ENCODE measurements around the gene UTP11.
"Not testable (repeated sequence)": the region's sequence is repeated elsewhere in the genome, so short reads cannot be mapped to it uniquely, and the experiment has no call there.

Gene UTP11, protein sequence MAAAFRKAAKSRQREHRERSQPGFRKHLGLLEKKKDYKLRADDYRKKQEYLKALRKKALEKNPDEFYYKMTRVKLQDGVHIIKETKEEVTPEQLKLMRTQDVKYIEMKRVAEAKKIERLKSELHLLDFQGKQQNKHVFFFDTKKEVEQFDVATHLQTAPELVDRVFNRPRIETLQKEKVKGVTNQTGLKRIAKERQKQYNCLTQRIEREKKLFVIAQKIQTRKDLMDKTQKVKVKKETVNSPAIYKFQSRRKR

DNA sequence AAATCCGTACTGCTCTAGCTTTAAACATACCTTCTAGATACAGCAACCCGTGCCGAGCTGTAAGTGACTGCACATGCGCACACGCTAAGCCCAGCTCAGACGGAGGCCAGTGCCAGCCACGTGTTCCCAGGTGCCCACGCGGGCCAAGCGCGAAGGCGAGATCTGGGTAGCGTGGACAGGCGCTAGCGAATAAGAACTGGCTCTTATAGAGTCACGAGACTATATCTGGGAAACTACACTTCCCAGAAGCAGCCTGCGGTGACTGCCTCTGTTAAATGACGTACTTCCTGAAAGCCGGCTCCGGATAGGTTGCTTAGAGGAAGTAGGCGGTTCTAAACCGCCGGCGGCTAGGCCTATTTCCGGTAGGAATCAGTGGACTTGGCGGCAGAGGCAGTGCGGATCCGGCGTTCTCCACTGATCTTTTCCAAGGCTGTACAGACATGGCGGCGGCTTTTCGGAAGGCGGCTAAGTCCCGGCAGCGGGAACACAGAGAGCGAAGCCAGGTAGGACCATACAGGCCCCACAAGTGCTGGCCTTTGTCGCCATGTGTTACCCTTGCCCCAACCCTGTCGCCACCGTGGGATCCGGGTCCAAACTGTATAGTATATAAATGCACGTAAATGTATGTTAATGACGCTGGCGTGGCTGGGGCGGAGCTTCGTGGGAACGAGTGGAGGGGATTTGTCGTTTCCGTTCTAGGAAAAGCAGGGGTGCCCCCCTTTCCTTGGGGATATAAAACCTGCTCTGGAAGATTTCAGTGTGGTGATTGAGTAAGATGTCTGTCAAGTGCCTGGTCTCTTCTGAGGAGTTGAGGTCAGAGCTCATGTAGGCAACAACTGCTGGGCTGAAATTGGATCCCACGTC lies at the start of gene UTP11:
Gene UTP11, plus strand, starts transcription at position 372 of the 864 bp plus-strand sequence. Its CDS starts 69 bp downstream, at position 441.
- peak; percentile 93 for DNase-seq (ENCODE audit: low spot score)

DNA sequence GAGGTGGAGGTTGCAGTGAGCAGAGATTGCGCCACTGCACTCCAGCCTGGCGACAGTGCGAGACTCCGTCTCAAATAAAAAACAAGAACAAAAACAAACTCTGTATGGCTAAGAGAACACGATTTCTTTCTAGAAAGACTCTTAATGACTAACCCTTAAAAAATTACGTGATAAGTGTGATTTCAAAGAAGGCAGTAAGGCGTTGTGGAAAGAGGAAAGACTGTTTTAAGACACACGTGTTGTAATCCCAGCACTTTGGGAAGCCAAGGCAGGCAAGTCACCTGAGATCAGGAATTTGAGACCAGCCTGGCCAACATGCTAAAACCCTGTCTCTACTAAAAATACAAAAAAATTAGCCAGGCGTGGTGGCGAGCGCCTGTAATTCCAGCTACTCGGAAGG lies 48.4 kb upstream of the UTP11 start:
- not testable (repeated sequence) for DNase-seq (ENCODE audit: low spot score)

DNA sequence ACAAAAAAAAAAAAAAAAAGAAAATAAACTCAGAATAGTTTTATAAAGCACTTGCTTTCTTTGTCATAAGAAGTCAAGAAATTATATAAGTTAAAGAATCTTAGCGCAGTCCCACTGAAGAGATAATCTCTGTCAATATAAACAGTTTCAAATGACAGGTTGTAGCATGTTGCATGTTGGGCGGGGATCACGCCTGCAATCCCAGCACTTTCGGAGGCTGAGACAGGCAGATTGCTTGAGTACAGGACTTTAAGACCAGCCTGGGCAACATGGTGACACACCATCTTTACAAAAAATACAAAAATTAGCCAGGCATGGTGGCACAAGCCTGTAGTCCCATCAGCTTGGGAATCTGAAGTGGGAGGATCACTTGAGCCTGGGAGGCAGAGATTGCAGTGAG lies 47.2 kb upstream of the UTP11 start:
- no peak for DNase-seq (ENCODE audit: low spot score)

DNA sequence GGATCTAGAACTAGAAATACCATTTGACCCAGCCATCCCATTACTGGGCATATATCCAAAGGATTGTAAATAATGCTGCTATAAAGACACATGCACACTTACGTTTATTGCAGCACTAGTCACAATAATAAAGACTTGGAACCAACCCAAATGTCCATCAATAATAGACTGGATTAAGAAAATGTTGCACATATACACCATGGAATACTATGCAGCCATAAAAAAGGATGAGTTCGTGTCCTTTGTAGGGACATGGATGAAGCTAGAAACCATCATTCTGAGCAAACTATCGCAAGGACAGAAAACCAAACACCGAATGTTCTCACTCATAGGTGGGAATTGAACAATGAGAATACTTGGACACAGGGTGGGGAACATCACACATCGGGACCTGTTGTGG lies 38.9 kb upstream of the UTP11 start:
- not testable (repeated sequence) for DNase-seq (ENCODE audit: low spot score)

DNA sequence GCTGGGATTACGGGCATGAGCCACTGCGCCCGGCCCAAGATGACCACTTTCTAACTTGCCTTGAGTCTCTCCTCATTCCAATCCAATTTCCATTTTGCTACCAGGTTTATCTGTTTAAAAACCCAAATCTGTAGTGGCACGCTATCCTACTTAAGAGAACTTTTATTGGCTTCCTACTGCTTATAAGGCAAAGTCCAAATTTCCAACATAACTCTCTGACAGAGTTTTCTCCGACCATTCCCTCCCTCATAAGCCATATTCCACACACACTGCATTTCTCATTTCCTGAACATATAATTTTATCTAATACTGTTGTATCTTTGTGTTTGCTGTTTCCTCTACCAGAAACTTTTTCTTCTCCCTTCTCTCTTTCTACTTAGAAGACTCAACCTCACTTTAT lies 38.0 kb upstream of the UTP11 start:
- no peak for DNase-seq (ENCODE audit: low spot score)

DNA sequence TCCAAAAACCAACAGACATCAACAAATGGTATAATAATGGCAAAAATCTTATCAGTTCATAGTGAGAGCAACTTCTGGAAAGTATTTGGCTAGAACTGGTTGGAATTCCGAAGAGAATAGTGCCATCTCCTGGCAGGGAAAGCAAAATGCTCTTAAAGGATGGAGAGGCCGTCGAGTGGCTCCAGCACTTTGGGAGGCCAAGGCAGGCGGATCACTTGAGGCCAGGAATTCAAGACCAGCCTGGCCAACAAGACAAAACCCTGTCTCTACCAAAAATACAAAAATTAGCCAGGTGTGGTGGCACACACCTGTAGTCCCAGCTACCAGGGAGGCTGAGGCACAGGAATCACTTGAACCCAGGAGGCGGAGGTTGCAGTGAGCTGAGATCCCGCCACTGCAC lies 37.5 kb upstream of the UTP11 start:
- DNase-seq (ENCODE audit: low spot score), result peak; percentile 45

DNA sequence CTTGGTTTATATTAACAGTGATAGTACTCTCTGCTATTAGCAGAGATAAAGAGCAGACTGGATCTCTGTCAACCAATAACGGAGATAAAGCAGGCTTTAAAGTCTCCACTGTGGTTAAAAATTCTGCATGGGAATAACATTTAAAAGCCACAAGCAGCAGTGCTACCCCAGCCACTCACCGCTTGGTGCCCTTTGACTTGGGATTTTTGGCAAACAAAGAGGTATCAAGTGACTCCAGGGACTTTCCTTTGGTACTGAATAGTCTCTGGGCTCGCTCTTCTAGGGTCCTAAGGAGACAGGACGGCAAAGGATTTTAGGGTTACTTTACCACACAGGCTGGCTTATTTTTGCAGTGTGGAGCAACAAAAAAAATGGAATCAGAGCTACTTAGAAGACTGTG lies 34.0 kb upstream of the UTP11 start:
- no peak for DNase-seq (ENCODE audit: low spot score)

DNA sequence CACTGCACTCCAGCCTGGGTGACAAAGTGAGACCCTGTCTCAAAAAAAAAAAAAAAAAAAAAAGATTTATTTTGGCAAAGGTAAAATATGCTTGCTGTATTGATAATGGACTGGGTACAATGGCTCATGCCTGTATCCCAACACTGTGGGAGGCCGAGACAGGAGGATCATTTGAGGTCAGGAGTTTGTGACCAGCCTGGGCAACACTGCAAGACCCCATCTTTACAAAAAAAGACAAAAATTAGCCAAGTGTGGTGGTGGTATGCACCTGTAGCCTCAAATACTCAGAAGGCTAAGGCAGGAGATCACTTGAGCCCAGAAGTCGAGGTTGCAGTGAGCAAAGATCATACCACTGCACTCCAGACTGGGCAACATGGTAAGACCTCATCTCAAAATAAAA lies 29.0 kb upstream of the UTP11 start:
- DNase-seq (ENCODE audit: low spot score), result no peak

DNA sequence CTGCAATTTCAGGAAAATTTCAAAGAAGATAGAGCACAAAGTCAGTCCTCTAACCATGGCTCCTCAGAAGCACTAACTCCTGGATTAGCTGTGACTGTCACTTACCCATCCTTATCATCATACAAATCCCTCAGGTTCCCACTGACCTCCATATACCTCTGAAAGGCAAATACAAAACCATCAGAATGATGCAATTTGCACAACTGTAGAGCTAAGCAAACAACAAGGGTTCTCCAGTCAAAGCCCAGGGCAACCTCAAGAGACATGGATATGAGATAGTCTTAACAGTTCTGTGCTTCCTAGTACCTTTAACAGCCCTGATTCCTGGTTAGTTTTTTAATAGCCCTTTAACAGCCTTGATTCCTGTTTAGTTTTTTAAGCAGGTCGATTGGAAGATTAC lies 24.9 kb upstream of the UTP11 start:
- DNase-seq (ENCODE audit: low spot score), result no peak

DNA sequence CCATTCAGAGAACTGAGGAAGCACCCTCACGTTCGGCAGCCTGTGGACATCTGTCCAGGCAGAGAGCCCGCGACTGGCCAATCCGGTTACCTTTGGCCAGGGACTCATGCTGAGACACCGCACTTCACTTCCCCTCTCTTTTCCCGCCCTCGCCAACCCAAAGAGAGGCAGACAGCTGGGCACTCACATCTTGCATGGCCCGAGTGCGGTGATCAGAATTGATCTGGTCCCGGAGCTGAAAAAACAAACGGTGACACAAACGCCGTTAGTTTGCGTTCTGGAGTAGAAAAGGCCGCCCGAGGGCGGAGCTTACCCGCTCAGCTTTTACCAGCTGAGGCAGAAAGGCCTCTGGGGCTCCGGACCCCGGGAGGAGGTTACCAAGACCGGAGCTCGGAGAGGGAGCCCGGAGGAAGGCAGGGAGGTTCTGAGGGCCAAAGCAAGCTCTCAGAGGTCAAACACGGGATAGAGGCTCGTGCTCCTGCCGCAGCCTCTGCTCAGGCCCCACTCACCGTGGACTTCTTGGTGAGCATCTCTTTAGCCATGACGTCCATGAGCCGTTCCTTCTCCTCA lies 23.1 kb upstream of the UTP11 start:
- peak; percentile 51 for DNase-seq (ENCODE audit: low spot score)

DNA sequence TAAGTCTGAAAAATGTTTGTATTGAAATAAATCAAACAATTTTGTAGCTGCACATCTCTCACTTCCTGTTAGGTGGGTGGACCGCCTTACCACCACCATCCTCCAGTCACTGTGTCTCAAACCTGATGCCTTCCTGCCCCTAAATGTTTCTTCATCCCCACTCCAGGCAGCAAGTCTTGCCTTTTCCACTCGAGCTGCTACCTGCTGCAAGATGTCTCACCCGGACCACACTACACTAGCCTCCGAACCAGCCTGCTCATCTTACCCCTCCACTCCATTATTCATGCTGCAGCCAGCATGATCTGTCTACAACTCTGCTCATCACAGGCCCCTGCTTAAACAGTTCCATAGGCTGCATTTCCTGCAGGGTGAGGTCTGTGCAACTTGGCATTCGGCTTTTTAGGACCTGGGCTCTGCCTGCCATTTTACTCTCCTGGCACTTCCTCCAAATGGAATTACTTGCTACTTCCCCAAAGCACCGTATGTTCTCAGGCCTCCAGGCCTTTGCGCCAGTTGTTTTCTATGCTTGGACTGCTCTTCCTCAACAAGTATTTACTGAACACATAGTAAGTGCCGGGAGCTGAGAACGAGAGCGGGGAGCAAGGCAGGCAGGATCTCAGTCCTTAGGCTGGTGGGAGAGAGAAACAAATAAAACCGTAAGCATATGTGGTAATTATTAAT lies 17.5 kb upstream of the UTP11 start:
- DNase-seq (ENCODE audit: low spot score), result no peak

DNA sequence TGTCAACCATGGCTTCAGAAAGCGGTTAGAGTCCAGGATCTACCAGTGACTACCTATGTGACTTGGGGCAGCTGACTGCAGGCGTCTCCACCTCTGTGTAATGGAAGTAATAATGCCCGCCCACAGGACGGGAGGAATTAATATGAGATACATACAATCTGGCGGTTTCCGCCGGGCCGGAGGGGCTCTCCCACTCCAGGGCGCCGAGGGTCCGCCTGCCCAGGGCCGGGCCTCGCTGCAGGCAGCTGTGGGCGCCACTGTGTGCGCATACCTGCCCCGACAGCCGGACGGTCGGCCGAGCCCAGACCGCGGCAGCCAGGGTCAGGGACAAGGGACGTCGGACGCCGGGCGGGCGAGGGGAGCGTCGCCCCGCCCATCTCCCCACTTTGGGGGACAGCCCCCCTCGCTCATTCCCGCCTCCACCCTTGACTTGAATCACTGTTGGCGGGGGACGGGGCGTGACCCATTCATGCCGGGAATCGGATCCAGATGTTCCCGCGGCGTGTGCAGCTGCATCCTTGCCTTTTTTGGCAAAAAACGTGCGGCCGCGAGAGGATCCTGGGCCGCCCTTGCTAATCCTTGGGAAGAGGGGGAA lies 16.7 kb upstream of the UTP11 start:
- peak; percentile 80 for DNase-seq (ENCODE audit: low spot score)

DNA sequence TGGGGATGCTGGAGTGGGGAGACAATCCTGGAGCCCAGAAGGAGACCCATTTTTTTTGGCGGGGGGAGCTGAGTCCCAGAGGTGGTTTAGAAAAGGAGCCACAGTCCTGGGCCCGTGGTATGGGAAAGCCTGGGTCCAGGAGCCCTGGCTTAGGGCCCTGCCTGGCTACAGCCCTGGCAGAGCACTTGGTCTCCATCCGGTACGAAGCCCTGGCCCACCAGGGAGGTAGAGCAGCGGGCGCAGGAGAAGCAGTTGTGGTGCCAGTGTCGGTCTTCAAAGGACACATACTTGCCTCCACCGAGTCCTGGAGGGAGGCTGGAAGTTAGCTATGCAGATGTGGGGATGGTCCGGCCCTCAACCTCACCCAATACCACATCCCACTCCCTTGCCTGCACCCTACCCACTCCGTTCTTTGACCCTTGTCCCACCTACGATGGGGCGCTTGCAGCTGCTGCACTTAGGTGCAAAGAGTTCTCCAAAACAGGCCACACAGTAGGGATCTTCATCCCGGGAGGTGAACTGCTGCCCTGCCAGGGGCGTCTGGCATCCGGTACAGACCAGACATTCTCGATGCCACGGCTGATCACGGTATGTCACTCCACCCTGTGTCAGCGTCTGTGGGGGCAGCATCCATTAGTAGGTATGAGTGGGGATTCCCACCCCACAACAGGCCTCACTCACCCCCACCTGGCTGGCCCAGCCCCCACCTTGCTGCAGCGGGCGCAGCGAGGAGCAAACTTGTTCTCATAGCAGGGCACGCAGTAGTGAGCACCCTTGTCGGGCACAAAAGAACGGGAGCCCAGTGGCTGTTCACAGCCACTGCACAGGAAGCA lies 15.1 kb upstream of the UTP11 start:
- DNase-seq (ENCODE audit: low spot score), result no peak

DNA sequence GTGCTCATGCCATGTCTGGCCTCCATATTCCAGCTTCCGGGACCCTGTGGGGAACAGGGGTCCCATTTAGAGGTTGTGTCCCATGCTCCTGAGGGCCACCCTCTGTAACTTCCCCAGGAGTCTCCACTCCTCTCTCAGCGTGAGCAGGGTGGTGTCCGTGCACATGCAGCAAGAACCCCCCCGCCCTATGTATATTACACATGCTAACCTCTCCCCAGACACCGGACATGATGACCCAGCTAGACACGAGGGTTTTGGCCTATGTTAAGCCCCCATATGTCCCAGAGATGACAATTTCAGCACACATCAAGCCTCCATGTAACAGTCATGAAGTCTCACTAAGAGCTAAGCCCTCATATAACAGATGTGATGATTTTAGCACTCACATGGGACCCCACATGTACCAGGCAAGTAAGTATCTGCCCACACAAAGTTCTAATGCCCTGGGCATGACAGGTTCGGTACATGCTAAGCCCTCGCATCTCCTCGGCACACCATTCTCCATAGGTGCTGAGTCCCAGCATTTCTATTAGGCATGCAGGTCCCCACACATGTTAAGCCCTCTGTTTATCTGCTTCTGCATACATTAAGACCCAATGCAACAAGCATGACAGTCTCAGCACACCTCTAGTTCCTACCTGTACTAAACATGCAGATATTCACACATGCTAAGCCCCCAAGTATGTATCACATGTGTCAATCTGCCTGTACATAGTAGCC lies 14.3 kb upstream of the UTP11 start:
- no peak for DNase-seq (ENCODE audit: low spot score)

DNA sequence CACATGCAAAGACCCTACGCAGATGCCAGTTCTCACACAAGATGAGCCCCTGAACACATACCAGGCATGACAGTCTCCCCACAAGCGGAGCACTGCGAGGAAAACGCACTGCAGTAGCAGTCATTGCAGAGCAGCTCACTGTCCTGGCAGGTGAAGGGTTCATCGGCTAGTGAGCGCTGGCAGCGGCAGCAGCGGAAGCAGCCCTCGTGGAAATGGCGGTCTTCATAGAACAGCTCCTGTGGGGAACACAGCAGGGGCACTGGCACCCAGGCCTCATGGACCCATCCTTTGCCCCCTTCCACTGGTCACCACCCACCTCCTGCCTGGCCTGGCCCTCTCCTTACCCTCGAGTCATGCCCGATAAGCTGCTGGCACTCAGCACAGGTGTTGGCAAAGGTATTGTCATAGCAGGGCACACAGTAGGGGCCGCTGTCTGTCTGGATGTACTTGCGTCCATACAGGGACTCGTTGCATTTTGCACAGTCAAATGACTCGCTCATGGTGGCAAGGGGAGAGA lies 13.6 kb upstream of the UTP11 start:
- DNase-seq (ENCODE audit: low spot score), result no peak

DNA sequence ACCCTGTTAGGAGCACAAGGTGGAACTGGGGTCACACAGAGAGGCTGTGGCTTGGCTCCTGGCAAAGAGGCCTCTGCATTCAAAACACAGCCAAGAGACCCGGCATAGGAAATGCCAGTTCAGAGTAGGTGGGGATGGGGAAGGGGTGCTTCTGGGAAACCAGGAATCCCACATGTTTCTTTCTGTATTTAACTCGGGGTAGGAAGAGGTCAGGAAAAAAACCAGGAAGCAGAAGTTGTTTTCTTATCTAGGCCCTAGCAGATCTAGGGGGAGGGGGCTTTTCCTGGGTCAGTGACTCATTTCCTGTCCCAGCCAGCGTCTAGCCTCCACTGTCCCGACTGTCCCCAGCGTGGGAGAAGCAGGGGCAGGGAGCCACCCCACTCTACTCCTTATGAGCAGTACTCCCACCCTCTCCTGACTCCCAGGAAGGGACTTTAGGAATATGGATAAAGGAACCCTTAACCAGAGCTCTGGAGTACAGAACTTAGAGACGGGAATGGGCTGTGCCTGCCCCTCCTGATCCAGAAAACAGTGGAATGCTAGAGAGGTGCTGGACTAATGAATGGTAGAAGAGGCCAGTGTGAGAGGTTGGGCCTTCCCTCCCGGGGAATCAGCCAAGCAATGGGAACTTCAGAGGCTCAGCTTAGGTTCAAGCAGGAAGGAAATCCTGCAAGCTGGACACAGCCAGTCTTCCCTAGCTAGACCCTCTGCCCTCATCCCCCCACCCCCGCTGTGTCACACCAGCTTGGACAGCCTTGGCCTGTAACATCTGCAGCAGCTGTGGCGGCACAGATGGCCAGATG lies 12.9 kb upstream of the UTP11 start:
- DNase-seq (ENCODE audit: low spot score), result peak; percentile 55

DNA sequence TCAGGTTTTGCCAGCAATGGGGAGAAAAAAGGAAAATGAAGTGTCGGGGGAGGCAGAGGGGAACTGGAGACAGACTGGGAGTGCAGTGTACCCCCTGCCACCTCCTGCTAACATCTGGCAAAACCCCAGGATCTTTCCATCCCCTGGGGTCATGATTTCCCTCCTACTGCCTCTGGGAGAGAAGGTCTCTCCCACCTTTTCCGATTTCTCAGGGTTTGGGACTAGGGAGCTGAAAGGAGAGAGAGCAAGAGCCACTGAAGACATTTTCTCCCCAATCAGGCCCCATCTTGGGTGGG lies 12.4 kb upstream of the UTP11 start:
- no peak for DNase-seq (ENCODE audit: low spot score)

DNA sequence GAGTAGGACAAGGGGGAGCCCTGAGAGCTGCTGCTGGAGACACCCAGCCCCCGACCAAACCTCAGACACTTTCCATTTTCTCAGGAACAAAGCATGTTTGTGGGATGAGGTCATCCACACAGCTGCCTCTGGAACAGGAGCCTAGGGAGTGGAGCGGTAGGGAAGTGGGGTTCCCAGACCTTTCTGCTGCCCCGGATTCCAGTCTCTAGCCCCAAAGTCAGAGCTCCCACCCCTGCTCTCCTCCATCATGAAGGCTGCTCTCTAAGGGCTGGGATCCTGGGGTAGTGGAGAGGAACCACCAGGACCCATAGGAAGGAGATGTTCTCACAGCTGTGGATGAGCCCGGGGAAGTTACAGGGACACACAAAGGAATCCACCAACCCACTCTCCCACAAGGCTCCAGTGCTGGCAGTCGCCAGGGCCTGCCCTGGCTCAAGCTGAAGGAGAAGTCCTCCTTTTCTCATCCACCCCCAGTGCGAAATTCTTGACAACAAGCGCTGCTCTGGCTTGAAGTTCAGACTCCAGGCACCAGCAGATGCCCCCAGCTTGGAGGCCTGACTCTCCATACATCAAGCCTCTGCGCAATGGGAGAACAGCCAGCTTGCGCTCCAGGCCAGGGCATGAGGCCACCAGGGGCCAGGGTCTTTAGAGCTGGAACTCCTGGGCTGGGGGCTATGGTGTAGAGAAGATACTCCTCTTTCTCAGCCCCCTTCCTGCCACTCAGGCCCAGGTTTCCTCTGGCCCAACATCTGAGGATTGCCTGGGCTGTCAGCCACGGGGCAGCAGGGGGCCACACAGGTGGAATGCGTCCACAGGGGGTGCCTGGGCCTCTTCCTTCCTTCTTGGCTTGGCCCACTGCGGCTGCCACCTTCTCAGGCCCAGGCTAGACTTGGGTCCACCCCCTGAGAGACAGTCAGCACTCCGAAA lies 11.7 kb upstream of the UTP11 start:
- DNase-seq (ENCODE audit: low spot score), result peak; percentile 82
